WERI-Rb-1 (cell line): ENCODE data around the gene PACRG.

Experiments
- DNase-seq: peaks from one replicate; pipeline ENCODE4 v3.0.0-alpha.2; 2020
- H3K27ac ChIP-seq: fragments of 250-450 bp; sonication (Bioruptor Pico); 2 replicates; pipeline ENCODE4 v1.5.1; 2020; ENCODE audit warnings: mild to moderate bottlenecking, moderate library complexity
- H3K27me3 ChIP-seq: fragments of 250-450 bp; sonication (Bioruptor Pico); 2 replicates; pipeline ENCODE4 v1.5.1; 2021; ENCODE audit warnings: mild to moderate bottlenecking, low read depth, moderate library complexity; ENCODE audit not compliant: insufficient read depth, severe bottlenecking
- H3K36me3 ChIP-seq: fragments of 250-450 bp; sonication (Bioruptor Pico); 2 replicates; pipeline ENCODE4 v1.5.1; 2020; ENCODE audit warnings: mild to moderate bottlenecking, moderate library complexity
- H3K4me3 ChIP-seq: 2 replicates; pipeline ENCODE4 v1.5.1; 2011; ENCODE audit warnings: low read depth, mild to moderate bottlenecking, control low read depth, low read length
- H3K9me3 ChIP-seq: fragments of 250-450 bp; sonication (Bioruptor Pico); 2 replicates; pipeline ENCODE4 v1.5.1; 2021; ENCODE audit warnings: mild to moderate bottlenecking, moderate library complexity; ENCODE audit not compliant: severe bottlenecking
- CTCF ChIP-seq: IDR thresholded peaks from 2 replicates; pipeline ENCODE4 v1.5.1; 2011; ENCODE audit warnings: low read depth, mild to moderate bottlenecking, control low read depth, inconsistent platforms, low read length

The PACRG gene

GRCh38 chr6:163337958-163338357, 610.2 kb downstream of the PACRG start:
- no peak overlapping the region for H3K4me3 ChIP-seq
- no peaks in the 10 kb centered on the region for H3K9me3 ChIP-seq
- H3K27ac ChIP-seq, result no peak overlapping the region
- no peak for TF ChIP-seq CTCF
- no peaks in the 10 kb centered on the region for H3K36me3 ChIP-seq
- no peaks in the 10 kb centered on the region for H3K27me3 ChIP-seq
- no peak for DNase-seq

- no peak overlapping the region for H3K27ac ChIP-seq
- H3K9me3 ChIP-seq, result no peaks in the 10 kb centered on the region
- no peaks in the 10 kb centered on the region for H3K27me3 ChIP-seq
- H3K36me3 ChIP-seq, result no peaks in the 10 kb centered on the region
- no peak for TF ChIP-seq CTCF
- H3K4me3 ChIP-seq, result no peak overlapping the region
- no peak for DNase-seq
Observed at GRCh38 chr6:163338671-163339405, 611.1 kb downstream of the PACRG start.

- TF ChIP-seq CTCF, result no peak
- no peak overlapping the region for H3K27ac ChIP-seq
- no peaks in the 10 kb centered on the region for H3K27me3 ChIP-seq
- no peak for DNase-seq
- no peaks in the 10 kb centered on the region for H3K36me3 ChIP-seq
- H3K9me3 ChIP-seq, result no peaks in the 10 kb centered on the region
- H3K4me3 ChIP-seq, result no peak overlapping the region
Observed at GRCh38 chr6:163339466-163339865, 611.7 kb downstream of the PACRG start.

- no peak for TF ChIP-seq CTCF
- Histone ChIP-seq H3K27ac (no peak overlapping the region), H3K4me3 (no peak overlapping the region), H3K36me3 (no peaks in the 10 kb centered on the region), H3K9me3 (no peaks in the 10 kb centered on the region), H3K27me3 (no peaks in the 10 kb centered on the region)
- no peak for DNase-seq
Observed at GRCh38 chr6:163340201-163340887, 612.6 kb downstream of the PACRG start.

GRCh38 chr6:163341224-163342061, 613.7 kb downstream of the PACRG start:
- no peak overlapping the region for H3K27ac ChIP-seq
- H3K4me3 ChIP-seq, result no peak overlapping the region
- no peaks in the 10 kb centered on the region for H3K27me3 ChIP-seq
- no peaks in the 10 kb centered on the region for H3K36me3 ChIP-seq
- no peaks in the 10 kb centered on the region for H3K9me3 ChIP-seq
- DNase-seq, result no peak
- TF ChIP-seq CTCF, result no peak
